Mucosa of stomach (tissue), 1 donor: ENCODE data around the gene SPIRE1.

ENCODE experiments used
- H3K27me3 ChIP-seq: one replicate; pipeline ENCODE4 v1.7.0; 2013; ENCODE audit warnings: mild to moderate bottlenecking, low read length; ENCODE audit not compliant: control insufficient read depth, insufficient read depth
- H3K36me3 ChIP-seq: one replicate; pipeline ENCODE4 v1.7.0; 2013; ENCODE audit warnings: low read length; ENCODE audit not compliant: control insufficient read depth, insufficient read depth
- H3K4me1 ChIP-seq: one replicate; pipeline ENCODE4 v1.7.0; 2013; ENCODE audit warnings: mild to moderate bottlenecking, low read length; ENCODE audit not compliant: control insufficient read depth, insufficient read depth
- H3K4me3 ChIP-seq: one replicate; pipeline ENCODE4 v1.7.0; 2013; ENCODE audit warnings: low read length
- H3K9ac ChIP-seq: one replicate; pipeline ENCODE4 v1.7.0; 2013; ENCODE audit warnings: mild to moderate bottlenecking, low read length, moderate library complexity
- H3K9me3 ChIP-seq: one replicate; pipeline ENCODE4 v1.7.0; 2013; ENCODE audit warnings: mild to moderate bottlenecking, low read length, moderate library complexity; ENCODE audit not compliant: control insufficient read depth
- donor health status: Pancreatic carcinoma.

The SPIRE1 gene

DNA sequence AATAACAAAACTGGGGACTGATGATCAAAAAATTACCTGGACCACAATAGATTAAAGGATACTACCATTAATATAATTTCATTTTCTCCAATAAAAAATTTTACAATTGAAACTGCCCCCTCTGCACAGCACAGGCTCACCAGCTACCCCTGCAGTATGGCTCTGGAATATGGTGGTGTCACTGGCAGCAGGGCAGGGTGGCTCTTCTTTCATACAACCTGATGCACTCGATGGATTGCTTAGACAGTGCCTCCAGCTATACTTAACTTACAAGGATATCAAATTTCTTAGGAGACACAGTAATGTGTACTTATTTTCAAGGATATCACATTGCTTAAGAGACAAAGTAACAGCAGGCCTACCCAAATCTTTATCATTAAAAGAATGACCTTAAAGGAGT lies 126.2 kb downstream of the SPIRE1 start:
- H3K4me3 ChIP-seq, result no peak overlapping the region
- H3K36me3 ChIP-seq, result no peaks in the 10 kb centered on the region
- no peak overlapping the region for H3K9ac ChIP-seq
- no peaks in the 10 kb centered on the region for H3K9me3 ChIP-seq
- no peaks in the 10 kb centered on the region for H3K27me3 ChIP-seq
- H3K4me1 ChIP-seq, result no peaks in the 10 kb centered on the region

DNA sequence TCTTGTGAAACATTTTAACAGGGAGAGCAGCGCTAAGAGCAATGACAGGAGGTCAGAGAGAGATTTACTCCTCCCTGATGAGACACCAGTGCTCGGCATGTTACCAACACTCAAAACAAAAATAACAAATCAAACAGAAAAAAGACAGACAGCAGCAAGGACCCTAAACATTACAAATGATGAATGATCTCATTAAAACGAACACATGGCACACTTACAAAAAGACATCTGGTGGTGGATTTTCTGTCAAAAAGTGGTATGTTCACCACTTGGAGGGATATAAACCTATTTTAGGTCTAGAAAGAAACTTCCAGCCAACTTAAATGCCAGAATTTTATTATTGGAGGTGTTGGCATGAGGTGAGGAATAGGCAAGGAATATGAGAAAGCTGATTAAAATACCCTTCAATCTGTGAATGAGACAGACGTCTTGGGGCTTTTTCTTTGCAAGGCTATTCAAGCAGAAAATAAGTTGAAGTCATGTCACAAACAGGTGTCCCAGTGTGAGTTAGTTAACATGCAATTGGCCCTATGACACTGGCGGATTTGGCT lies 137.4 kb downstream of the SPIRE1 start:
- no peak overlapping the region for H3K9ac ChIP-seq
- H3K36me3 ChIP-seq, result no peaks in the 10 kb centered on the region
- H3K4me3 ChIP-seq, result no peak overlapping the region
- no peaks in the 10 kb centered on the region for H3K9me3 ChIP-seq
- H3K27me3 ChIP-seq, result no peaks in the 10 kb centered on the region
- no peaks in the 10 kb centered on the region for H3K4me1 ChIP-seq

DNA sequence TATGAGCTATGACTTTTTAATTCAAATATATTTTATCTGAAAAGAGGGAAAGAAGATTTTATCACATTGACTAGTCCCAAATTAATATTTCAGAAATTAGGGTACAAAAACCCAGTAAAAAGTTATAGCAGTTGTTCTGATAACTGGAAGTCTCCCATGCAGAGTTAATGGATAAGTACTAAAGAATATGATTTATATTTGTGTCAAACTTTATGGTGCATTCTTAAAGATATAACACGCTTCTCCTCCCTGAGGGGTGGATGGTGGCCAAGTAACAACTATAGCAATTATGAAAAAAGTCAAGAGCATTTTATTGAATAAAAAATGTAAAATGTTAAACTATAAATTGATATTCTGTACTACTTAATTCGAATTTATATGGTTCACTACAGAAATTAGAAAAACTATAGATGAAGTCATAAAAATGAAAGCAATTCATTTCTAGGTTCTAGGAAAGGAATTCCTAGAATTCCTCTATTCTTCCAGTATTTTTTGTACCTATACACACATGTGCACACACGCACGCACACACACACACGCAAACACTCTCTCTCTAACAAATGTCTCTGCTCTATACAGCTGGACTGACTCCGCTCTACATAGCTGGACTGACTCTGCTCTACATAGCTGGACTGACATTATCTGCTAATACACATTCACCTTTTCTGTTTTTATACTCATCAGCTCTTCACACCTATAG lies 138.9 kb downstream of the SPIRE1 start:
- Histone ChIP-seq H3K4me3 (no peak overlapping the region), H3K4me1 (no peaks in the 10 kb centered on the region), H3K36me3 (no peaks in the 10 kb centered on the region), H3K9ac (no peak overlapping the region), H3K27me3 (no peaks in the 10 kb centered on the region), H3K9me3 (no peaks in the 10 kb centered on the region)

DNA sequence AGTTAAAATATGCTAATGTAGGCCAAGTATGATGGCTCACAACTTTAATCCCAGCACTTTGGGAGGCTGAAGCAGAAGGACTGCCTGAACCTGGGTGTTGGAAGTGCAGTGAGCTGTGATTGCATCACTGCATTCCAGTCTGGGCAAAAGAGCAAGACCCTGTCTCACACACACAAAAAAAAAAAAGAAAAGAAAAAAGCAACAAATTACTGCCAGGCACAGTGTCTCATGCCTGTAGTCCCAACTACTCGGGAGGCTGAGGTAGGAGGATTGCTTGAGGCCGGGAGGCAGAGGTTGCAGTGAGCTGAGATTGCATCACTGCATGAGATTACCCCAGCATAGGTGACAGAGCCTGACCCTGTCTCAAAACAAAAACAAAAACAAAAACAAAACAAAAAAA lies 139.6 kb downstream of the SPIRE1 start:
- no peaks in the 10 kb centered on the region for H3K9me3 ChIP-seq
- no peak overlapping the region for H3K9ac ChIP-seq

DNA sequence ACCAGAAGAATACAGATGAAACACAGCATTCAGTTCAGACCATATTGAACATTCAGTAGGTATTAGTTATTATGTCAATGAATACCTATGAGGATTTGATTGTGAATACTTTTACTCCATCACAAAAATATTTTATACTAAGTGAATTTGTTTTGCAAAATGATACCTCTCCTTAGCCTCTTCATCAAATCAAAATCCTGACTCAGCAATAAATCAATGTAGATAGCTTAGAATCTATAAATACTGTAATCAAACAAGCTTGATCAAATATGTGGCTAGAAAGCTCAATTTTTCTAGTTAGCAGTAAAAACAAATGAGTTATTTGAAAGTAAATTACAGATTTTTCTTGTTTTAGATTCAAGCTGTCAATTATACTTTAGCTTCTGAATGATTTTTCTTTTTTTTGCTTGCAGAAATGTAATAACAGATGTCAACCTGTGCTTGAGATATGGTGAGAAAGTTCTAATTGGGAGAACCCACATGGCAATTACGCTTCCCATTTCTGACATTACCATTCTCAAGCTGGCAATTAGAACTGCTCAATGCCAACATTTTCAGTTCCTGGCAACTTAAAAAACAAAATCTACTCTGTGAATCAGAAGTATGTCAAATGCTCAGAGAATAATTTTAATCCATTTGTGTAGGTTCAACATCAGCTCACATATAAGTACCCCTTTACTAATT lies 140.6 kb downstream of the SPIRE1 start:
- H3K4me3 ChIP-seq, result no peak overlapping the region
- no peaks in the 10 kb centered on the region for H3K36me3 ChIP-seq
- H3K9me3 ChIP-seq, result no peaks in the 10 kb centered on the region
- H3K4me1 ChIP-seq, result no peaks in the 10 kb centered on the region
- H3K9ac ChIP-seq, result no peak overlapping the region
- no peaks in the 10 kb centered on the region for H3K27me3 ChIP-seq

More for the DNA sequence above, 139.6 kb downstream of the SPIRE1 start:
- Histone ChIP-seq H3K4me1 (no peaks in the 10 kb centered on the region), H3K27me3 (no peaks in the 10 kb centered on the region), H3K4me3 (no peak overlapping the region), H3K36me3 (no peaks in the 10 kb centered on the region)

DNA sequence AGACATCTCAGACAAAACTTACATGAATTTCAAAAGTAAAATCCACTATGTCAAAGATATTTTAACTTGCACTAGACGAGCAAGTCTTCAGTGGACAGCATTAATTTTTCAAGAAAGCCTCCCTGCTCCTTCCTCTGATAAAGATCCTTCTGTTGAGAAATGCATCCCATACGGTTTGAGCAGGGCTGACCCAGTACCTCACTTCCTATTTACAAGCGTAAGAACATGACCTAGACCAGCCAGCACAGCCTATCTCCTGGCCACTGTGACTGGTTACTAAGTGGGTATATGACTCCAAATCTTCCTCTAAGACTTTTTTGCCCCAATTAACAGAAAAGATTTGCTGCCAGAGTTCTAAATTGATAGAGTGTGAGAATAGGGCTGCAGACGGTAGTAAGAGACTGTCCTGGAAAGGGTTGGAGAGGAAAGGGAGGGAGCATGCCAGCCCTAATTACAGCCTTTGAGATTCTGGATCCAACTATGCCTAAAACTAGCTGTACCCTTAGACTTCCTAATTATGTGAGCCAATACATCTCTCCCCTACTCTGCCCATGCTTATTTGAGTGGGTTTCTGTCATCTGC lies 141.8 kb downstream of the SPIRE1 start:
- Histone ChIP-seq H3K36me3 (no peaks in the 10 kb centered on the region), H3K27me3 (no peaks in the 10 kb centered on the region), H3K9me3 (no peaks in the 10 kb centered on the region), H3K4me1 (no peaks in the 10 kb centered on the region), H3K4me3 (no peak overlapping the region), H3K9ac (no peak overlapping the region)

DNA sequence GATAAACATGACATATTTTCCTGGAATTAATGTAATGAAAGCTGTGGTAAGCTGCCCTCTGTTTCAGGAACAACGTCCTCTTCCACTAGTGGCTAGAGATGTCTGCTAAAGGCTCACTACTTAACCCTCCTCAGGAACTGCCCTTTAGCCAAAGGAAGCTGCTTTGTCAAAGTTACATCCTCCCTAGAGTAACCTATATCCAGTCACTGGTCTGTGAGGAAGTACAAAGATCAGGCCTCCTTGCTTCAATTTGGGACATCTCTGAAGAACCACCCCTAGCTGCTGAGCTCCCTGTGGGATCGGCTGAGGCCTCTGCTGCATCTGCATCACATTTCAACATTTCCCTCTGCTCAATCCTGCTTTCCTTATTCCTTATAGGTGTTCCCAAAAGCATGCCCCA lies 142.4 kb downstream of the SPIRE1 start:
- no peak overlapping the region for H3K9ac ChIP-seq
- H3K27me3 ChIP-seq, result no peaks in the 10 kb centered on the region

DNA sequence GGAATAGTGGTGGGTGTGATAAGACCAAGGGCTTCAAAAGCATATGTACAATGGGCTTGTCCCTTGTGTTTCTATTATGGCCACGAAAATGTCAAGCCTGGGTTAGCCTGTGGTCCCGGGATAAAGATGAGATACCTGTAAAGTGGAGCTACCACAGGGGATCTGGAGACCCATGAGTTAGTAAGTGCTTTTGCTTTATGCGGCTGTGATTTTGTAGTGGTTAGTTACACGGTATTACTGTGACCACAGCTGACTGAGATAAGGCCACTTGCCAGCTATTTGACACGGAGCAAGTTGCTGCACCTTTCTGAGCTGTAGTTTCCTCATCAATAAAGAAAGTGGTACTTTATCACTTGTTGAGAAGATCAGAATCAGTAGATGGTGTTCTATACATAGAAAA lies 150.9 kb downstream of the SPIRE1 start:
- Histone ChIP-seq H3K27me3 (no peaks in the 10 kb centered on the region), H3K36me3 (no peaks in the 10 kb centered on the region), H3K4me3 (no peak overlapping the region), H3K4me1 (no peaks in the 10 kb centered on the region), H3K9ac (no peak overlapping the region), H3K9me3 (no peaks in the 10 kb centered on the region)

More for the DNA sequence above, 142.4 kb downstream of the SPIRE1 start:
- Histone ChIP-seq H3K9me3 (no peaks in the 10 kb centered on the region), H3K4me1 (no peaks in the 10 kb centered on the region), H3K4me3 (no peak overlapping the region), H3K36me3 (no peaks in the 10 kb centered on the region)

DNA sequence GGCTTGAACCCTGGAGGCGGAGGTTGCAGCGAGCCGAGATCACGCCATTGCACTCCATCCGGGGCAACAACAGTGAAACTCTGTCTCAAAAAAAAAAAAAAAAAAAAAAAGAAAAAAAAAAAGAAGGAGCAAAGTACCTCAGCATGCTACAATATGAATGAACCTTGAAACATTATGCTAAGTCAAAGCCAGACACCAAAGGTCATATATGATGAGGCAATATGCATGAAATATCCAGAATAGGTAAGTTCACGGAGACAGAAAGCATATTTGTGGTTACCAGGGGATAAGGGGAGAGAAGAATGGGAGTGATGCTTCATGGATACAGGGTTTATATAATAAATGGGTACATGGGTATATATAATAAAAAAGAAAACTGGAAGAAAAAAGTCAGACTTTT lies 156.9 kb downstream of the SPIRE1 start:
- Histone ChIP-seq H3K36me3 (no peaks in the 10 kb centered on the region), H3K4me3 (no peak overlapping the region), H3K9me3 (no peaks in the 10 kb centered on the region), H3K9ac (no peak overlapping the region), H3K4me1 (no peaks in the 10 kb centered on the region), H3K27me3 (no peaks in the 10 kb centered on the region)

DNA sequence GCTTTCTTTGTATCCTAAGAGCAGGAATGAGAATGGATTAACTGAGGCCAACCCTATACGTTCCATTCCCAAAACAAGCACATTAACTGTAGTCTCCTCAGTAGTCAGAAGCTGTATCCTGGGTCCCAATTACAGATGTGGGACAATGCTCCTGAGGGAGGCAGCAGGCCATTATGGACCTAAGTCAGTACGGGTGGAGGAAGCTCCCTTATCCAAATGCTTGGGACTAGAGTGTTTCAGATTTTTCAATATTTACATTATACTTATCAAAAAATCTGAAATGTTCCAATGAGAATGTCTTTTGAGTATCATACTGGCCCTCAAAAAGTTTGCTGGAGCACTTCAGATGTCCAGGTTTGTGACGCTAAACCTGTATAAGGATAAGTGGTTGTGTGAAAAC lies 160.1 kb downstream of the SPIRE1 start:
- no peak overlapping the region for H3K9ac ChIP-seq
- H3K9me3 ChIP-seq, result no peaks in the 10 kb centered on the region
- H3K4me3 ChIP-seq, result no peak overlapping the region
- H3K27me3 ChIP-seq, result no peaks in the 10 kb centered on the region
- H3K36me3 ChIP-seq, result no peaks in the 10 kb centered on the region
- no peaks in the 10 kb centered on the region for H3K4me1 ChIP-seq

DNA sequence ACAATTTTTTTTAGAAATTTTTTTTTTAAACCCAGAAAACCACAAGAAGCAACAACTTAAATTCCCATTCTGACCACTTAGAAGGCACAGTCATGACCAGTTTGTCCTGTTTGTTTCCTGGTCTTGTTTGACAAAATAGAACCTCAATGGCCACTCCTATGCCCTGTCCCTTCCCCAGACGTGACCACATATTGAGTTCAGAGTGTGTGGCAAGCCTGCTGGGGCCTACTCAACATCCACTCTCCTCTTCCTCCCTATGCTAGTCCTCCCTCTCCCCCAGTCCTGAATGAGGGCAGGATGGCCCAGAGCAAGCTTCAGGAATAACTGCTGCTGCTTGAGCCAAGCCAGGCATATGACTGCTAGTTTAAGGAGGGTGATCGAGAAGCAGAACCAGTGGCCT lies 160.6 kb downstream of the SPIRE1 start:
- H3K4me1 ChIP-seq, result no peaks in the 10 kb centered on the region
- no peaks in the 10 kb centered on the region for H3K27me3 ChIP-seq
- H3K4me3 ChIP-seq, result no peak overlapping the region
- no peaks in the 10 kb centered on the region for H3K9me3 ChIP-seq
- H3K36me3 ChIP-seq, result no peaks in the 10 kb centered on the region
- no peak overlapping the region for H3K9ac ChIP-seq

DNA sequence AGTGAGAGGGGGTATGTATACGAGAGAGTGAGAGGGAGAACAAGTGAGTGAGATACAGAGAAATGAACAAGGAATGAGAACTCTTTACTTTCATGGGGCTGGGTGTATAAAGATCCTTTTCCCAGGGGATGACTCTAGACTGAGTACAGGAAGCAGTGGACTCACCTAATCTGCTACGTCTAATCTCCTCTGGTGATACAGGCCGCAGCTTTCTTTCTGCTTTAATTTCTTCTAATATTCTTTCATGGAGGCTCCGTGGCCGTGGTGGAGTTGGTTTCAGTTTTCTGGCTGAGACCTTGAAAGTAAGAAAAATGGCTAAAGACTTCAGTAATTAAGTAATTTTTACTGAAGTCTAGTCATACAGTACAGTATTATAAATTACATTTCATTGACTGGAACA lies 165.0 kb downstream of the SPIRE1 start:
- Histone ChIP-seq H3K9me3 (no peaks in the 10 kb centered on the region), H3K4me1 (no peaks in the 10 kb centered on the region), H3K36me3 (no peaks in the 10 kb centered on the region), H3K4me3 (no peak overlapping the region), H3K27me3 (no peaks in the 10 kb centered on the region), H3K9ac (no peak overlapping the region)
